Endodermal cell (in vitro differentiated cells): Measurements from ENCODE around the gene HTR2A. TPM values are rescaled to one million over a fixed set of nuclear protein-coding genes. Genes with fewer than 3 reads are reported as not detected.

Experiments used
- DNase-seq: peaks from one replicate; pipeline ENCODE4 v3.0.0-alpha.2; 2017
- H3K27ac ChIP-seq: 2 replicates; pipeline ENCODE4 v1.5.1; 2013; ENCODE audit warnings: mild to moderate bottlenecking, low read depth, low read length, moderate library complexity
- H3K27me3 ChIP-seq: 2 replicates; pipeline ENCODE4 v1.6.1; 2013; ENCODE audit warnings: mild to moderate bottlenecking, low read length, moderate library complexity; ENCODE audit not compliant: insufficient read depth, control insufficient read depth, poor library complexity, severe bottlenecking
- H3K36me3 ChIP-seq: 2 replicates; pipeline ENCODE4 v1.7.0; 2013; ENCODE audit warnings: mild to moderate bottlenecking, low read length, moderate library complexity; ENCODE audit not compliant: control insufficient read depth, insufficient read depth
- H3K4me1 ChIP-seq: one replicate; pipeline ENCODE4 v1.7.0; 2013; ENCODE audit warnings: low read length; ENCODE audit not compliant: control insufficient read depth, insufficient read depth
- H3K4me3 ChIP-seq: 2 replicates; pipeline ENCODE4 v1.5.1; 2013; ENCODE audit warnings: mild to moderate bottlenecking, low read length, moderate library complexity
- H3K9ac ChIP-seq: 2 replicates; pipeline ENCODE4 v1.6.1; 2013; ENCODE audit warnings: mild to moderate bottlenecking, low read length, moderate library complexity; ENCODE audit not compliant: poor library complexity, severe bottlenecking; ENCODE audit errors: extremely low read depth
- H3K9me3 ChIP-seq: 2 replicates; pipeline ENCODE4 v1.6.1; 2013; ENCODE audit warnings: mild to moderate bottlenecking, low read length, moderate library complexity; ENCODE audit not compliant: control insufficient read depth
- H3K27ac Mint-ChIP-seq: 2 replicates; pipeline ENCODE4 v1.8.0; 2020; ENCODE audit warnings: mixed read lengths
- H3K27me3 Mint-ChIP-seq: 2 replicates; pipeline ENCODE4 v1.8.0; 2021; ENCODE audit warnings: mild to moderate bottlenecking, mixed read lengths; ENCODE audit not compliant: insufficient read depth
- H3K36me3 Mint-ChIP-seq: 2 replicates; pipeline ENCODE4 v1.8.0; 2020; ENCODE audit warnings: low read depth, mixed read lengths
- H3K4me1 Mint-ChIP-seq: 2 replicates; pipeline ENCODE4 v1.8.0; 2020; ENCODE audit warnings: mixed read lengths
- H3K4me3 Mint-ChIP-seq: 2 replicates; pipeline ENCODE4 v1.8.0; 2020; ENCODE audit warnings: mild to moderate bottlenecking, moderate library complexity, mixed read lengths
- H3K9me3 Mint-ChIP-seq: 2 replicates; pipeline ENCODE4 v1.8.0; 2020; ENCODE audit warnings: mild to moderate bottlenecking, mixed read lengths
- CTCF ChIP-seq: fragments of 200-600 bp; sonication (generic); conservative IDR thresholded peaks from 2 replicates; pipeline ENCODE4 v1.5.0; 2021; ENCODE audit warnings: antibody characterized with exemption, mild to moderate bottlenecking
- WGBS, 2 experiments: methylation state at CpG; one replicate each; pipeline versions ENCODE4 v1.1.5 to v1.1.7; 2013; ENCODE audit warnings: missing lambda C conversion rate in 2 of 2, mixed read lengths in 1 of 2; ENCODE audit not compliant: insufficient coverage in 1 of 2, insufficient read length in 1 of 2; 5-methylcytosine and 5-hydroxymethylcytosine counted together
- total RNA-seq, 2 donors: library from RNA; stranded (reverse); fragmentation: NEBNext Ultra II Directional in 1 of 2; extraction: Animal tissue kit (Norgen Biotek cat#: 25700) in 1 of 2; gene quantifications; 2 replicates in 1 of 2; 3 replicates in 1 of 2; pipeline ENCODE4 v1.2.1, GENCODE V29; 2021

Gene HTR2A
- total RNA-seq, 2 donors from 2014 or later, result not detected

- H3K27ac Mint-ChIP-seq, result no peak overlapping the region
- no peaks in the 10 kb centered on the region for H3K9me3 Mint-ChIP-seq
- no peaks in the 10 kb centered on the region for H3K36me3 ChIP-seq
- H3K27me3 ChIP-seq, result peaks cover 25% of the 10 kb centered on the region
- peaks cover 32% of the 10 kb centered on the region for H3K27me3 Mint-ChIP-seq
- H3K4me1 ChIP-seq, result no peaks in the 10 kb centered on the region
- peaks cover 7% of the 10 kb centered on the region for H3K4me1 Mint-ChIP-seq
- no peaks in the 10 kb centered on the region for H3K36me3 Mint-ChIP-seq
- H3K27ac ChIP-seq, result no peak overlapping the region
- no peak for DNase-seq
- H3K9ac ChIP-seq, result no peak overlapping the region
- H3K4me3 Mint-ChIP-seq, result peak overlapping the region; percentile 61
- no peak for TF ChIP-seq CTCF
- H3K9me3 ChIP-seq, result no peaks in the 10 kb centered on the region
- H3K4me3 ChIP-seq, result peak overlapping the region; percentile 79
These were observed 2.3 kb downstream of the HTR2A start for GRCh38 chr13:46894568-46894967.

GRCh38 chr13:46893798-46894560 lies 2.9 kb downstream of the HTR2A start:
- H3K4me3 Mint-ChIP-seq, result peak overlapping the region; percentile 61
- Histone ChIP-seq H3K36me3 (no peaks in the 10 kb centered on the region), H3K4me1 (no peaks in the 10 kb centered on the region), H3K27ac (no peak overlapping the region), H3K9ac (no peak overlapping the region), H3K4me3 (peak overlapping the region; percentile 79), H3K27me3 (peaks cover 25% of the 10 kb centered on the region), H3K9me3 (no peaks in the 10 kb centered on the region)
- no peaks in the 10 kb centered on the region for H3K9me3 Mint-ChIP-seq
- peaks cover 7% of the 10 kb centered on the region for H3K4me1 Mint-ChIP-seq
- H3K27ac Mint-ChIP-seq, result no peak overlapping the region
- H3K36me3 Mint-ChIP-seq, result no peaks in the 10 kb centered on the region
- TF ChIP-seq CTCF, result peak; percentile 100
- H3K27me3 Mint-ChIP-seq, result peaks cover 33% of the 10 kb centered on the region
- peak; percentile 91 for DNase-seq
- WGBS, 2 experiments, result 24 to 50% methylated on average over 2 to 33 of the region's 34 CpGs

- peaks cover 25% of the 10 kb centered on the region for H3K27me3 ChIP-seq
- 51 to 65% methylated on average over 3 to 4 of the region's 4 CpGs for WGBS, 2 experiments
- H3K4me1 Mint-ChIP-seq, result peaks cover 7% of the 10 kb centered on the region
- peak overlapping the region; percentile 61 for H3K4me3 Mint-ChIP-seq
- no peak overlapping the region for H3K27ac Mint-ChIP-seq
- no peaks in the 10 kb centered on the region for H3K36me3 Mint-ChIP-seq
- TF ChIP-seq CTCF, result no peak
- H3K27me3 Mint-ChIP-seq, result peaks cover 35% of the 10 kb centered on the region
- no peaks in the 10 kb centered on the region for H3K36me3 ChIP-seq
- H3K4me1 ChIP-seq, result no peaks in the 10 kb centered on the region
- DNase-seq, result no peak
- H3K9me3 Mint-ChIP-seq, result no peaks in the 10 kb centered on the region
- H3K9me3 ChIP-seq, result no peaks in the 10 kb centered on the region
- no peak overlapping the region for H3K9ac ChIP-seq
- no peak overlapping the region for H3K27ac ChIP-seq
- H3K4me3 ChIP-seq, result peak overlapping the region; percentile 79
These were observed 3.6 kb downstream of the HTR2A start for GRCh38 chr13:46893221-46893740.
